Spleen (tissue), 7 donors: Measurements from ENCODE around the gene NAA80.

Source experiments
- CTCF ChIP-seq, 11 experiments: fragments of 200-600 bp in 7 of 11; fragments of 450-650 bp in 4 of 11; sonication (generic) in 4 of 11; IDR thresholded peaks in 8 of 11; conservative IDR thresholded peaks in 3 of 11; 1 replicate in 7 of 11; 2 replicates in 4 of 11; pipeline versions ENCODE4 v1.4.0 to v1.8.0; 2016 to 2021; ENCODE audit warnings: antibody characterized with exemption in 11 of 11, inconsistent platforms in 4 of 11, mild to moderate bottlenecking in 1 of 11
- POLR2A ChIP-seq, 3 donors: fragments of 450-650 bp; IDR thresholded peaks; one replicate each; pipeline ENCODE4 v1.5.1; 2017; ENCODE audit warnings: antibody characterized with exemption in 3 of 3, mild to moderate bottlenecking in 1 of 3
- POLR2AphosphoS5 ChIP-seq, 3 donors: sonication (generic); formaldehyde crosslinking; IDR thresholded peaks; one replicate each; pipeline ENCODE4 v1.5.1; 2017; ENCODE audit warnings: antibody characterized with exemption in 3 of 3
- donor health status: DM: no; HTN: no; CAD: no; lungs with moderate emphysema.
- donor health status: DM: no; HTN: no; CAD: no.
- donor health status: DM: no; HTN: no; CAD: no.

- TF ChIP-seq POLR2A (IDR thresholded peaks at IDR 0.05) = no peak
- no peak for TF ChIP-seq CTCF (IDR thresholded peaks at IDR 0.05 in 8 of 11, conservative IDR thresholded peaks at IDR 0.05 in 3 of 11)
- TF ChIP-seq POLR2AphosphoS5 (IDR thresholded peaks at IDR 0.05) = peak; percentile 36 to 80 (median 76)
Measured at GRCh38 chr3:50316657-50317242, 17.5 kb upstream of the NAA80 start.
